ENCODE data around the gene ASXL1.

ASXL1 gene

GRCh38 chr20:32421290-32421689 lies 63.2 kb downstream of the ASXL1 start:
- FAIRE-seq (no peak), DNase-seq (ENCODE audit: insufficient read length) (no peak)
- TF ChIP-seq POLR2AphosphoS5 (IDR thresholded peaks at IDR 0.05; ENCODE audit: low read depth, low read length), result no peak
- no peak for TF ChIP-seq TAF1 (IDR thresholded peaks at IDR 0.05; ENCODE audit: borderline replicate concordance, low read depth, low read length)
- TF ChIP-seq POLR2A (IDR thresholded peaks at IDR 0.05; ENCODE audit: low read depth, low read length), result no peak

GRCh38 chr20:32427996-32428395 lies 69.9 kb downstream of the ASXL1 start:
- TF ChIP-seq TAF1 (IDR thresholded peaks at IDR 0.05; ENCODE audit: borderline replicate concordance, low read depth, low read length), result no peak
- TF ChIP-seq POLR2AphosphoS5 (IDR thresholded peaks at IDR 0.05; ENCODE audit: low read depth, low read length), result no peak
- TF ChIP-seq POLR2A (IDR thresholded peaks at IDR 0.05; ENCODE audit: low read depth, low read length), result no peak
- no peak for DNase-seq (ENCODE audit: insufficient read length)
- no peak for FAIRE-seq

DNA sequence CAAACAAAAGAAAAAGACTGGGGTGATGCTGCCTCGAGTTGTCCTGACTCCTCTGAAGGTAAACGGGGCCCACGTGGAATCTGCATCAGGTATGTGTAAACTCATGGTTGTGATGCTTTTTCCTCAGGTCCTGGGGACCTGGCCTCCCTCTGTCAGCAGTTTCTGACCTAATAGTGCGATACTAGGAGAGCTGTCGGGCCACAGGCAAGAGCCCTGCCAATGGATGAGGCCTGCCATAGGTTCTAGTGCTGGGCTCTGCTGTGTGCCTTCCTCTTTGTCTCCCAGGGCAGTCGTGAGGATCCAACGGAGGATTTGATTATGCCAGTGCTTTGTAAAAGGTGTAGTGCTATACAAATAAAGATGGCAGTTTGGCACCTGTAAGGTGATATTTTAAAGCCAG lies 71.2 kb downstream of the ASXL1 start:
- no peak for FAIRE-seq

DNA sequence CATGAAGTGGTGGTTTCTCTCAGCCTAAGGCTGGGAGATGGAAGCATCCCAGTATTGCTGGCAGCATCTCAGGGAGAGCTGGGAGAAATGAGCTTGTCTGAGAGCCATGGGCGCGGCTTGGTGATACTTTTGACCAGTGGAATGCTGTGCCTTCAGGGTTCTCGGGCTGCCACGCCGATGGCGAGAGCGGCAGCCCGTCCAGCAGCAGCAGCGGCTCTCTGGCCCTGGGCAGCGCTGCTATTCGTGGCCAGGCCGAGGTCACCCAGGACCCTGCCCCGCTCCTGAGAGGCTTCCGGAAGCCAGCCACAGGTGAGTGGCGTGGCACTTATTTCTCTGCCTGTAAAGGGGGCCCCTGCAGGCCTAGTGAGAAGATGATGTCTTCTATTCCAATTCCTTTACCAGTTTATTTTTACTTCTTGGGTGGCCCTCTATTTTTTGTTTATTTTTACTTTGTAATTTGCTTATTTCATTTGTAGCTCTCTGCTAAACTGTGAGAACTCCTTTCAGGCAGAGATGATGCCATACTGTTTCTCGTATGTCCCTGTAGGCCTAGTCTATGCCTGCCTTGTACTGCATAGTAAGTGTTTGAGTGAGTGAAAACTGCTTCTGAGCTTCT lies 71.7 kb downstream of the ASXL1 start:
- TF ChIP-seq TAF1 (IDR thresholded peaks at IDR 0.05; ENCODE audit: borderline replicate concordance, low read depth, low read length) (no peak), POLR2A (IDR thresholded peaks at IDR 0.05; ENCODE audit: low read depth, low read length) (no peak), POLR2AphosphoS5 (IDR thresholded peaks at IDR 0.05; ENCODE audit: low read depth, low read length) (no peak)

More for the DNA sequence above, 71.2 kb downstream of the ASXL1 start:
- DNase-seq (ENCODE audit: insufficient read length), result no peak
- TF ChIP-seq TAF1 (IDR thresholded peaks at IDR 0.05; ENCODE audit: borderline replicate concordance, low read depth, low read length) (no peak), POLR2AphosphoS5 (IDR thresholded peaks at IDR 0.05; ENCODE audit: low read depth, low read length) (no peak), POLR2A (IDR thresholded peaks at IDR 0.05; ENCODE audit: low read depth, low read length) (no peak)

DNA sequence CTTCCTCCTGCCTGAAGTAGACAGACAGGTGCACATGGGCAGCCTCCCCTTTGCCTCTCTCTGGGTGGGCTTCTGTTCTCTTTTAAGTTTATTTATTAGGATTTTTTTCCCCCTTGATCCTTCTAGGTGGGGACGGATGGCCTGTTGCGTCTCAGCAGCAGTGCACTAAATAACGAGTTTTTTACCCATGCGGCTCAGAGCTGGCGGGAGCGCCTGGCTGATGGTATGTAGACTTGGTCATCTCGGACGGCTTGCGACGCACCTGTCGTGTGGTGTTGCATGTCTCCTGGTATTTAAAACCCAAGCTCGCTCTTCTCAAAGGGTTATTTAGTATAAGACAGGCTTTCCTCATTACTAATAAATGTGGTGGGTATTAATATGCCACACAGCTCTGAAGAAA lies 73.3 kb downstream of the ASXL1 start:
- no peak for DNase-seq (ENCODE audit: insufficient read length)
- FAIRE-seq, result no peak
- TF ChIP-seq POLR2A (IDR thresholded peaks at IDR 0.05; ENCODE audit: low read depth, low read length) (no peak), TAF1 (IDR thresholded peaks at IDR 0.05; ENCODE audit: borderline replicate concordance, low read depth, low read length) (no peak), POLR2AphosphoS5 (IDR thresholded peaks at IDR 0.05; ENCODE audit: low read depth, low read length) (no peak)

More for the DNA sequence above, 71.7 kb downstream of the ASXL1 start:
- FAIRE-seq, result no peak
- no peak for DNase-seq (ENCODE audit: insufficient read length)

- TF ChIP-seq POLR2AphosphoS5 (IDR thresholded peaks at IDR 0.05; ENCODE audit: low read depth, low read length) (no peak), TAF1 (IDR thresholded peaks at IDR 0.05; ENCODE audit: borderline replicate concordance, low read depth, low read length) (no peak), POLR2A (IDR thresholded peaks at IDR 0.05; ENCODE audit: low read depth, low read length) (no peak)
- FAIRE-seq (no peak), DNase-seq (ENCODE audit: insufficient read length) (no peak)
Measured at GRCh38 chr20:32432277-32432676, 74.1 kb downstream of the ASXL1 start.

- FAIRE-seq (no peak), DNase-seq (ENCODE audit: insufficient read length) (no peak)
- TF ChIP-seq POLR2A (IDR thresholded peaks at IDR 0.05; ENCODE audit: low read depth, low read length), result no peak
- no peak for TF ChIP-seq POLR2AphosphoS5 (IDR thresholded peaks at IDR 0.05; ENCODE audit: low read depth, low read length)
- TF ChIP-seq TAF1 (IDR thresholded peaks at IDR 0.05; ENCODE audit: borderline replicate concordance, low read depth, low read length), result no peak
Measured at GRCh38 chr20:32433311-32434021, 75.3 kb downstream of the ASXL1 start.

DNA sequence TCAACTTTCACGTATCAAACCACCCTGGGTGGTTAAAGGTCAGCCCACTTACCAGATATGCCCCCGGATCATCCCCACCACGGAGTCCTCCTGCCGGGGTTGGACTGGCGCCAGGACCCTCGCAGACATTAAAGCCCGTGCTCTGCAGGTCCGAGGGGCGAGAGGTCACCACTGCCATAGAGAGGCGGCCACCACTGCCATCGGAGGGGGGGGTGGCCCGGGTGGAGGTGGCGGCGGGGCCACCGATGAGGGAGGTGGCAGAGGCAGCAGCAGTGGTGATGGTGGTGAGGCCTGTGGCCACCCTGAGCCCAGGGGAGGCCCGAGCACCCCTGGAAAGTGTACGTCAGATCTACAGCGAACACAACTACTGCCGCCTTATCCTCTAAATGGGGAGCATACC lies 76.3 kb downstream of the ASXL1 start:
- no peak for TF ChIP-seq POLR2A (IDR thresholded peaks at IDR 0.05; ENCODE audit: low read depth, low read length)
- no peak for TF ChIP-seq POLR2AphosphoS5 (IDR thresholded peaks at IDR 0.05; ENCODE audit: low read depth, low read length)
- TF ChIP-seq TAF1 (IDR thresholded peaks at IDR 0.05; ENCODE audit: borderline replicate concordance, low read depth, low read length), result no peak
- FAIRE-seq (no peak), DNase-seq (ENCODE audit: insufficient read length) (no peak)

GRCh38 chr20:32435449-32436107 lies 77.4 kb downstream of the ASXL1 start:
- DNase-seq (ENCODE audit: insufficient read length) (no peak), FAIRE-seq (no peak)
- TF ChIP-seq POLR2A (IDR thresholded peaks at IDR 0.05; ENCODE audit: low read depth, low read length) (no peak), TAF1 (IDR thresholded peaks at IDR 0.05; ENCODE audit: borderline replicate concordance, low read depth, low read length) (no peak), POLR2AphosphoS5 (IDR thresholded peaks at IDR 0.05; ENCODE audit: low read depth, low read length) (no peak)

- TF ChIP-seq TAF1 (IDR thresholded peaks at IDR 0.05; ENCODE audit: borderline replicate concordance, low read depth, low read length), result no peak
- no peak for TF ChIP-seq POLR2AphosphoS5 (IDR thresholded peaks at IDR 0.05; ENCODE audit: low read depth, low read length)
- no peak for TF ChIP-seq POLR2A (IDR thresholded peaks at IDR 0.05; ENCODE audit: low read depth, low read length)
- no peak for FAIRE-seq
- DNase-seq (ENCODE audit: insufficient read length), result no peak
Measured at GRCh38 chr20:32436142-32436861, 78.2 kb downstream of the ASXL1 start.

DNA sequence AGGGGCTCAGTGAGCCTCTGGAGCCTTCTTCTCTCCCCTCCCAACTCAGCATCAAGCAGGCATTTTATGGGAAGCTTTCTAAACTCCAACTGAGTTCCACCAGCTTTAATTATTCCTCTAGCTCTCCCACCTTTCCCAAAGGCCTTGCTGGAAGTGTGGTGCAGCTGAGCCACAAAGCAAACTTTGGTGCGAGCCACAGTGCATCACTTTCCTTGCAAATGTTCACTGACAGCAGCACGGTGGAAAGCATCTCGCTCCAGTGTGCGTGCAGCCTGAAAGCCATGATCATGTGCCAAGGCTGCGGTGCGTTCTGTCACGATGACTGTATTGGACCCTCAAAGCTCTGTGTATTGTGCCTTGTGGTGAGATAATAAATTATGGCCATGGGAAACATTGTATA lies 78.8 kb downstream of the ASXL1 start:
- FAIRE-seq, result no peak
- no peak for TF ChIP-seq POLR2AphosphoS5 (IDR thresholded peaks at IDR 0.05; ENCODE audit: low read depth, low read length)

More for the DNA sequence above, 78.8 kb downstream of the ASXL1 start:
- no peak for DNase-seq (ENCODE audit: insufficient read length)
